ENCODE measurements around the gene FCSK.
"Not testable (repeated sequence)": the region's sequence is repeated elsewhere in the genome, so short reads cannot be mapped to it uniquely, and the experiment has no call there.

Gene FCSK

GRCh38 chr16:70451004-70451340 is 3.4 kb upstream of the FCSK start:
- H3K4me3 ChIP-seq (ENCODE audit: low read depth, low read length), result peak overlapping the region; percentile 7
- not testable (repeated sequence) for DNase-seq (ENCODE audit: low read depth)

- peak overlapping the region; percentile 92 for H3K4me3 ChIP-seq (ENCODE audit: low read depth, low read length)
- DNase-seq (ENCODE audit: low read depth), result no peak
These were observed 1.1 kb upstream of the FCSK start for GRCh38 chr16:70453117-70453891.

DNA sequence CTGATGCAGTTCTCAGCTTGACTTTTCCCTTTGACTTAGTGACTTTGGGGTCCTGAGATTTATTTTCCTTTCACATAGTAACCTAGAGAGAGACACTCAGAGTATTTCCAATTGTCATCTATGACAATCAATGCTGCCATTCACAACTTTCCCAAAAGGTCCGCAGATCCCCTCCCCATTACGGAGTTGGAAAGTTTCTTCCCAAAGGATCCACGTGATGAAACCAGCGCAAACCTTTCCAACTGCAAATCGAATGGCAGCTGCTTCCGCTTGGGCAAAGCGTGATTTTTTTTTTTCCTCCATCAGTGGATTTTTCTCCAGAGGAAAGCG is 538 bp upstream of the FCSK start:
- no peak for DNase-seq (ENCODE audit: low read depth)
- peak overlapping the region; percentile 92 for H3K4me3 ChIP-seq (ENCODE audit: low read depth, low read length)

- no peak for DNase-seq (ENCODE audit: low read depth)
These were observed 1.5 kb downstream of the FCSK start for GRCh38 chr16:70455910-70456309.

DNA sequence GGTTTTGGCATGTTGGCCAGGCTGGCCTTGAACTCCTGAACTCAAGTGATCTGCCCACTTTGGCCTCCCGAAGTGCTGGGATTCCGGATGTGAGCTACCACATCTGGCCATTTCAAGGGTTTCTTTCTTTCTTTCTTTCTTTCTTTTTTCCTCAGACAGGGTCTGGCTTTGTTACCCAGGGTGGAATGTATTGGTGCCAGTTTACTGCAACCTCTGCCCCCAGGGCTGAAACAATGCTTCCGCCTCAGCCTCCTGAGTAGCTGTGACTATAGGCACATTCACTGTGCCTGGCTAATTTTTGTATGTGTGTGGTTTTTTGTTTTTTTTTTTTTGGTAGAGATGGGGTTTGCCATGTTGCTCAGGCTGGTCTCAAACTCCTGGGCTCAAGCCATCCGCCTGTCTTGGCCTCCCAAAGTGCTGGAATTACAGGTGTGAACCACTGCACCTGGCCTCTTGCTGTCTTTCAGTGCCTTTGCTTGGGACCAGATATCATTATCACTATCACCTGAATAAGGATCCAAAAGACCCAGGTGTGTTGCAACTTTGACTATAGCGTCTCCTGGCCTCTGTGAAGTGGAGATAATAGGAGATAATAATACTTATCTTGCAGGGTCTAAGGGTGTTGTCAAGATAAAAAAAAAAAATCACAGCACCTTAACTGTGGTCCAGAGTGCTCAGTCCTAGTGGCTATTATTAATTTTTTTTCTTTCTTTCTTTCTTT is 3.2 kb downstream of the FCSK start:
- DNase-seq (ENCODE audit: low read depth), result no peak

More at GRCh38 chr16:70455910-70456309, 1.5 kb downstream of the FCSK start:
- no peak overlapping the region for H3K4me3 ChIP-seq (ENCODE audit: low read depth, low read length)

DNA sequence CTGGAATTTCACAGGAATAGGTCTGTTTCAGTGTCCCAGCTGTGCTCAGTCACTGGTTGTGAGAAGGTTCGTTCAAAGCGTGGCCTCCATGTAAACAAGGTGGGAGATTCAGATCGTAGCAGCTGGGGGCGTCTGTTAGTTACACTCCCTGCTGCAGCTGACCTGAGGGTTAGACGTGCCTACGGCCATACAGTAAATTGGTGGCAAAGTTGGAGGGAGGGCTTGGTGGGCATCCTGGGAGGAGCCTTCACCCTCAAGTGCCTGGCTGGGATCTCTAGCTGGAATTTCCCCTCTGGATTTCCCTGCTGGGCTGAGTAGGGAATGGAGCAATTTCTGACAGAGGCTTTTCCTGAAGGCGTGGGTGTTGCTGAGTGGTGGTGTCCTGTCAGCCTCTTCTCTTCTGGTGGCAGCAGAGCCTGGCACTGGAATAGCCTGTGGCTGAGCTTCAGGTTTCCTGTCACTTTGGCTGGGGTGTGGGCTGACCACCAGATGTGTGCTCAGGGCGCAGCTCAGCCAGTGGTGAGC is 6.4 kb downstream of the FCSK start:
- no peak for DNase-seq (ENCODE audit: low read depth)

More for the DNA sequence above, 3.2 kb downstream of the FCSK start:
- no peak overlapping the region for H3K4me3 ChIP-seq (ENCODE audit: low read depth, low read length)

DNA sequence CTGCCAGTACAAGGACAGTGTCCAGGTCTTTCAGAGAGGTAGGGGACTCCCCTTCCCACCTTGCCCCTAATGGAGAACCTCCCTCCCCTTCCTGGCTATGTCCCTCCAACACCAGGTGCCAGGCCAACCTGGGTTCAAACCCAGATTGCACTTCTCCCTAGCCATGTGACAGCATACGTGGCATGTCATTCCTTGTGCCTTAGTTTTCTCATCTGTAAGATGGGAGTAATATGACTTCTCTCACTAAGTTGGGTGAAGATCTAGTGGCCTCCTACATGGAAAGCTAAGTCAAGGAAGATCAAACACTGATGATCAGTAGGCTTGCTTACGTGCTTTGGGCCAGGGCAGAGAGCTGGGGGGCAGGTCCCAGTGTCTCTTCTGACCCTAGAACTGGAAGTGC is 8.8 kb downstream of the FCSK start:
- no peak for DNase-seq (ENCODE audit: low read depth)
- H3K4me3 ChIP-seq (ENCODE audit: low read depth, low read length), result no peak overlapping the region

More for the DNA sequence above, 6.4 kb downstream of the FCSK start:
- H3K4me3 ChIP-seq (ENCODE audit: low read depth, low read length), result no peak overlapping the region

DNA sequence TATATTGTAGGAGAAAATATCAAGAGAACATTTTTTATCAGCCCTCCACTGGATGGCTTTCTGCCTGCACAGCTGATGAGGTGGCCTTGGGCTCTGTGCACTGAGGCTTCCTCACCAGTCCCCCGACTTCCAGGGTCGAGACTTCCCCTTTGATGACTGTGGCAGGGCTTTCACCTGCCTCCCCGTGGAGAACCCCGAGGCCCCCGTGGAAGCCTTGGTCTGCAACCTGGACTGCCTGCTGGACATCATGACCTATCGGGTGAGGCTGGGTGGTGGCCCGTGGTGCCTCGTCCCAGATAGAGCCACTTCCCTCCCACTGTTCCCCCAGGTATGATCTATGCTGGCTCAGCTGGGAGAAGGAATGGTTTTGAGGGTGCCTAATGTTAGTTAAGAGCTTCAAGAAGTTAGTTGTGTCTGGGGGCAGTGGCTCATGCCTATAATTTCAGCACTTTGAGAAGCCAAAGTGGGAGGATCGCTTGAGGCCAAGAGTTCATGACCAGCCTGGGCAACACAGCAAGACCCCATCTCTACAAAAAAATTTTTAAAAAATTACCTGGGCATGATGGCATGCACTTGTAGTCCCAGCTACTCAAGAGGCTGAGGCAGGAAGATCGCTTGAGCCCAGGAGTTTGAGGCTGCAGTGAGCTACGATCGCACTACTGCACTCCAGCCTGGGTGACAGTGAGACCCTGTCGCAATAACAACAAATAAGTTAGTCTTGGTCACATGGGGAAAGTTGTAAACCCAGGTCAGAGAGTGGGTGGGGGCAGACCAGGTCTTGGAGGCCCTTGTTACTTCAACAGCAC is 11.8 kb downstream of the FCSK start:
- no peak overlapping the region for H3K4me3 ChIP-seq (ENCODE audit: low read depth, low read length)
- DNase-seq (ENCODE audit: low read depth), result no peak

DNA sequence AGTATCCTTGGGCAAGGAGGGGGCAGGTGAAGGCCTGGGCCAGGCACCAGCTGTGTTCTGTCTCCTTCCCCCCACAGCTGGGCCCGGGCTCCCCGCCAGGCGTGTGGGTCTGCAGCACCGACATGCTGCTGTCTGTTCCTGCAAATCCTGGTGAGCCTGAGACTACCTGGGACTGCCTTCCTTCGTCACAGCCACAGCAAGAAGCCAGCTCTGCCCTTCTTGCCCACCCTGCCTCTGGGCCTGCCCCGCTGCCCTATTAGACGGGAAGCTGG is 12.3 kb downstream of the FCSK start:
- no peak for DNase-seq (ENCODE audit: low read depth)
- H3K4me3 ChIP-seq (ENCODE audit: low read depth, low read length), result no peak overlapping the region

DNA sequence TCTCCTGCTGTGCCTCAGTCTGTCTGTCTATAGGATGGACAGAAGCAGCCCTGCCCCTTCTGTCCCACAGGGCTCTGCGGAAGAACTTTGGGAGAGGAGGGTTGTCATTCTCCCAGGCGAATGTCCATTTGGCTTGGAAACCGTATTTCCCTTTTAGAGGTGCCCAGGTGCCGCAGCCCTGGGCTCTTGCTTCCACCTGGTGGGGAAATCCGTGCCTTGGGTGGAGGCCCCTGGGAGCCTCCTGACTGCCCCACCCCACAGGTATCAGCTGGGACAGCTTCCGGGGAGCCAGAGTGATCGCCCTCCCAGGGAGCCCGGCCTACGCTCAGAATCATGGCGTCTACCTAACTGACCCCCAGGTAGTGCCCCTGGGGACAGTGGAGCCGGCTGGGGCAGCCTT is 12.7 kb downstream of the FCSK start:
- no peak for DNase-seq (ENCODE audit: low read depth)
- H3K4me3 ChIP-seq (ENCODE audit: low read depth, low read length), result no peak overlapping the region

DNA sequence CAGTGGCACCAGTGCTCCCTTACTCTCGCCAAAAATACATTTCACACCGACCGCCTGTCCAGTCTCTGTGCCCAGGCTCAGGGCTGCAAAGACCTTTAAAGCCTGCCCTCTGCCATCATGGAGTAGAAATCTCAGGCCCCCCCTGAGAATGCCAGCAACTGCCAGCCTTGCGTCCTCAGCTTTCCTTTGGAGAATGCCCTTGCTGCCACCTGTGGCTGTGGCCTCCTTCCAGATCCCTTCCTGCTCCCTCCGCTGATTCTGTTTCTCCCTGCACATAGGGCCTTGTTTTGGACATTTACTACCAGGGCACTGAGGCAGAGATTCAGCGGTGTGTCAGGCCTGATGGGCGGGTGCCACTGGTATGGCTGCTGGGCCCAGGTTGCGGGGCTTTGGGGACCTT is 13.2 kb downstream of the FCSK start:
- DNase-seq (ENCODE audit: low read depth), result no peak
- H3K4me3 ChIP-seq (ENCODE audit: low read depth, low read length), result no peak overlapping the region

DNA sequence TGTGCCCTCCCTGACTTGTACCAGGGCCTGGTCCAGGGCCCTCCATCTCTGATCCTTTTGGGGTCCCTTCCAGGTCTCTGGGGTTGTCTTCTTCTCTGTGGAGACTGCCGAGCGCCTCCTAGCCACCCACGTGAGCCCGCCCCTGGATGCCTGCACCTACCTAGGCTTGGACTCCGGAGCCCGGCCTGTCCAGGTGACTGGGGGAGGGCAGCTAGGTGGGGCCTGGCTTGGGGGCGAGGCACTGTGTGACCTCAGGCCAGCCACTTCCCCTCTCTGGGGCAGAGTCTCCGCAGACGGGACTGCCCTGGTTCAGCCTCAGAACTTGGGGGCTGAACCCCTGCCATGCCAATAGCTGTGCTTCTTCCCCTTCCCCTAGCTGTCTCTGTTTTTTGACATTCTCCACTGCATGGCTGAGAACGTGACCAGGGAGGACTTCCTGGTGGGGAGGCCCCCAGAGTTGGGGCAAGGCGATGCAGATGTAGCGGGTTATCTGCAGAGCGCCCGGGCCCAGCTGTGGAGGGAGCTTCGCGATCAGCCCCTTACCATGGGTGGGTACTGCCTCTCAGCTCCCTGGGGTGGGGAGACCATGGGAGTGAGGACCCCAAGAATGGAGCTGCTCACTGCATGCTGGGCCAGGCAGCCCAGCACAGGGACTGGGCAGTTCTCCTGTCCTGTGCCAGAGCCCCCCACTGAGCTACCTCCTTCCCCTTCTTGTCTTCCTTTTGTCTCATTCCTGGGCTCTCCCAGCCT is 14.6 kb downstream of the FCSK start:
- DNase-seq (ENCODE audit: low read depth), result no peak
- no peak overlapping the region for H3K4me3 ChIP-seq (ENCODE audit: low read depth, low read length)

- DNase-seq (ENCODE audit: low read depth), result no peak
- H3K4me3 ChIP-seq (ENCODE audit: low read depth, low read length), result no peak overlapping the region
These were observed 15.9 kb downstream of the FCSK start for GRCh38 chr16:70470141-70470926.

DNA sequence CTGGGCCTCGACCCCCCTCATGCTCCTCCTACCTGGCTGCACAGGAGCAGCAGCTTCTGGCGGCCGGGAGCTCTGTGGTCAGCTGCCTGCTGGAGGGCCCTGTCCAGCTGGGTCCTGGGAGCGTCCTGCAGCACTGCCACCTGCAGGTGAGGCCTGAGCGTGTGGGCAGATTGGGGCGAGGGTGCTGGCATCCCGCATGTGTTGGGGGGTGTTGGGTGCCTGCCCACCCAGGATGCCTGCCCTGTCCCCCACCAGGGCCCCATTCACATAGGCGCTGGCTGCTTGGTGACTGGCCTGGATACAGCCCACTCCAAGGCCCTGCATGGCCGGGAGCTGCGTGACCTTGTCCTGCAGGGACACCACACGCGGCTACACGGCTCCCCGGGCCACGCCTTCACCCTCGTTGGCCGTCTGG is 16.5 kb downstream of the FCSK start:
- no peak for DNase-seq (ENCODE audit: low read depth)

GRCh38 chr16:70472786-70473433 is 18.5 kb downstream of the FCSK start:
- DNase-seq (ENCODE audit: low read depth), result no peak
- no peak overlapping the region for H3K4me3 ChIP-seq (ENCODE audit: low read depth, low read length)

More for the DNA sequence above, 16.5 kb downstream of the FCSK start:
- H3K4me3 ChIP-seq (ENCODE audit: low read depth, low read length), result no peak overlapping the region

GRCh38 chr16:70473446-70474319 is 19.3 kb downstream of the FCSK start:
- H3K4me3 ChIP-seq (ENCODE audit: low read depth, low read length), result no peak overlapping the region
- DNase-seq (ENCODE audit: low read depth), result no peak

DNA sequence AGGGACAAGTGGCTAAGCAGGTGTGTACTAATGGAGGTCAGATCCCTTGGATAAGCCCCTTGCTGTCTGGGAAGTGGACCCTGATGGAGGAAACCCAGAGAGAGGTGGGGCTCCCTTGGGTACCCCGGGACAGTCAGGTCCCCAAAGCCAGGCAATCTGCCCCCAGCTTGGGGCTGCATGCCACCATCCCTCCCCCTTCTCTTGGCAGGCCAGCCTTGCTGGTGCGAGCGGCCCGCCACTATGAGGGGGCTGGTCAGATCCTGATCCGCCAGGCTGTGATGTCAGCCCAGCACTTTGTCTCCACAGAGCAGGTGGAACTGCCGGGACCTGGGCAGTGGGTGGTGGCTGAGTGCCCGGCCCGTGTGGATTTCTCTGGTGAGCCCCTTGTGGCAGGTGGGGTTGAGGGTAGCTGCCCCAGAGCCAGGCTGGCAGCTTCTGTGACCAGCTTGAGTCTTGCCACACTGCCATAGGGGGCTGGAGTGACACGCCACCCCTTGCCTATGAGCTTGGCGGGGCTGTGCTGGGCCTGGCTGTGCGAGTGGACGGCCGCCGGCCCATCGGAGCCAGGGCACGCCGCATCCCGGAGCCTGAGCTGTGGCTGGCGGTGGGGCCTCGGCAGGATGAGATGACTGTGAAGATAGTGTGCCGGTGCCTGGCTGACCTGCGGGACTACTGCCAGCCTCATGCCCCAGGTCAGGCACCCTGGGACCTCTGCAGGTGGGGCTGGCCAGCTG is 20.1 kb downstream of the FCSK start:
- no peak overlapping the region for H3K4me3 ChIP-seq (ENCODE audit: low read depth, low read length)
- DNase-seq (ENCODE audit: low read depth), result no peak

All from skeletal muscle cell (primary cell).